Ovary (tissue), 10 donors: ENCODE measurements around the gene EHMT2. TPM values are rescaled to one million over a fixed set of nuclear protein-coding genes. Genes with fewer than 3 reads are reported as not detected.
A peak's percentile ranks its signal among the peaks of the same experiment; 100 is the strongest.

ENCODE experiments used
- DNase-seq, 5 donors: peaks; one replicate each; pipeline ENCODE4 v3.0.0-alpha.2; 2019 to 2020
- H3K27ac ChIP-seq, 2 donors: fragments of 200-600 bp; one replicate each; pipeline versions ENCODE4 v1.5.1 to v1.8.0; 2019 to 2022
- H3K27me3 ChIP-seq: fragments of 200-600 bp; one replicate; pipeline ENCODE4 v1.8.0; 2022
- H3K36me3 ChIP-seq: fragments of 200-600 bp; sonication (generic); one replicate; pipeline ENCODE4 v1.5.1; 2019
- H3K4me1 ChIP-seq: one replicate; pipeline ENCODE4 v1.8.1; 2013; ENCODE audit warnings: mild to moderate bottlenecking, moderate library complexity; ENCODE audit not compliant: insufficient read depth
- H3K4me3 ChIP-seq: fragments of 200-600 bp; sonication (generic); one replicate; pipeline ENCODE4 v1.5.1; 2017
- H3K9me3 ChIP-seq, 2 donors: fragments of 200-600 bp in 1 of 2; sonication (generic) in 1 of 2; one replicate each; pipeline versions ENCODE4 v1.5.1 to v1.8.1; 2013 to 2019; ENCODE audit warnings: mild to moderate bottlenecking in 1 of 2, moderate library complexity in 1 of 2
- CTCF ChIP-seq, 3 donors: fragments of 450-650 bp in 2 of 3; fragments of 200-600 bp in 1 of 3; IDR thresholded peaks; one replicate each; pipeline versions ENCODE4 v1.5.1 to v1.8.0; 2016 to 2022; ENCODE audit warnings: antibody characterized with exemption in 3 of 3, mild to moderate bottlenecking in 1 of 3
- EP300 ChIP-seq: sonication (generic); formaldehyde crosslinking; IDR thresholded peaks from one replicate; pipeline ENCODE4 v1.6.1; 2017; ENCODE audit warnings: antibody characterized with exemption
- POLR2A ChIP-seq: fragments of 450-650 bp; IDR thresholded peaks from one replicate; pipeline ENCODE4 v1.6.1; 2017; ENCODE audit warnings: antibody characterized with exemption, mild to moderate bottlenecking, moderate library complexity
- WGBS, 3 donors: extraction: QIAGEN DNeasy Blood & Tissue Kit in 1 of 3; methylation state at CpG; one replicate each; pipeline versions ENCODE4 v1.1.5 to v1.1.7; 2013 to 2017; 5-methylcytosine and 5-hydroxymethylcytosine counted together
- intact Hi-C, 4 donors: fragments of 100-400 bp; cut with DNase I; formaldehyde crosslinking; loops; one replicate each; pipeline versions ENCODE4 v1.11.0 to v1.15.1; 2022 to 2023
- long read RNA-seq, 3 donors: library from polyadenylated mRNA in 2 of 3; unstranded in 2 of 3; transcript quantifications; one replicate each; pipeline ENCODE4 v2.0.0 and lab custom pipeline, GENCODE V29; 2021 to 2026
- polyA plus RNA-seq, 2 donors: library from polyadenylated mRNA; stranded (reverse); fragments of 200-250 nt in 1 of 2; fragments of 350-450 nt in 1 of 2; fragmentation: Illumina TruSeq in 1 of 2; extraction: RNeasy Lipid Tissue Mini Kit (QIAGEN cat#74804) in 1 of 2; gene quantifications; one replicate each; pipeline ENCODE4 v1.2.3, GENCODE V29; 2013 to 2014
- total RNA-seq, 7 donors: library from RNA; depleted of rRNA in 2 of 7; stranded (reverse); fragments of >200 nt in 2 of 7; fragmentation: NEBNext Ultra II Directional in 3 of 7; extraction: Animal tissue kit (Norgen Biotek cat#: 25700) in 3 of 7; gene quantifications; one replicate each; pipeline versions ENCODE4 v1.1.0 to v1.2.4, GENCODE V29; 2016 to 2023
- donor health status: DM: no; HTN: no; CAD: no; lungs with moderate emphysema.
- donor health status: DM: no; HTN: no; CAD: no.
- donor health status: Bipolar disorder and iron deficiency.
- donor health status: DM: yes; HTN: yes; CAD: no.
- donor health status: DM: no; HTN: no; CAD: no.
- donor health status: DM: yes; HTN: yes; CAD: no.

The EHMT2 gene
- 10 to 100 TPM; 23.1 to 71.7 (median 57.7) TPM for total RNA-seq
- 10 to 100 TPM; 19.7 to 48.4 TPM for polyA plus RNA-seq
- long read RNA-seq, donor 1, full-length matches to known transcripts: 15 of 44 reads
- long read RNA-seq, donor 1, partial matches to known transcripts: 19 of 44 reads
- long read RNA-seq, donor 1, other reads (novel, unspliced or antisense): 10 of 44 reads
- long read RNA-seq, donor 2, full-length matches to known transcripts: 13 of 40 reads
- long read RNA-seq, donor 2, partial matches to known transcripts: 27 of 40 reads
- long read RNA-seq, donor 2, other reads (novel, unspliced or antisense): 0 of 40 reads
- long read RNA-seq, donor 3, full-length matches to known transcripts: 88 of 173 reads
- long read RNA-seq, donor 3, partial matches to known transcripts: 33 of 173 reads
- long read RNA-seq, donor 3, other reads (novel, unspliced or antisense): 52 of 173 reads

GRCh38 chr6:31897612-31898382 lies at the start of gene EHMT2:
Gene EHMT2 (minus strand): TSS chr6:31897698. CDS start chr6:31897677, 21 bp downstream.
- WGBS, 3 donors: 0% methylated on average over 32 to 49 of the region's 49 CpGs
- intact Hi-C loops: no loop called here

GRCh38 chr6:31947070-31947675 lies 49.7 kb upstream of the EHMT2 start:
- Histone ChIP-seq H3K4me1 (peaks cover 6% of the 10 kb centered on the region), H3K27me3 (no peaks in the 10 kb centered on the region), H3K27ac (no peak overlapping the region), H3K36me3 (no peaks in the 10 kb centered on the region), H3K9me3 (no peaks in the 10 kb centered on the region), H3K4me3 (no peak overlapping the region)
- 82 to 86% (median 84%) methylated on average over 24 of the region's 24 CpGs for WGBS, 3 donors
- intact Hi-C loops: loop anchor here in 1 of 4 donors (10.0 kb wide), 1 partner anchor 1338 kb away; the partner anchor contains the start of genes PFDN6 and WDR46
- no peak for TF ChIP-seq POLR2A
- no peak for TF ChIP-seq CTCF (IDR thresholded peaks at IDR 0.05)
- no peak for TF ChIP-seq EP300
- no peak for DNase-seq

More at GRCh38 chr6:31897612-31898382, at the start of gene EHMT2:
- peaks cover 7% of the 10 kb centered on the region for H3K4me1 ChIP-seq
- TF ChIP-seq CTCF (IDR thresholded peaks at IDR 0.05) (peak in 2 of 3 donors; percentile 40 to 51), POLR2A (peak; percentile 60), EP300 (no peak)
- H3K27me3 ChIP-seq: no peaks in the 10 kb centered on the region
- H3K27ac ChIP-seq: peak within 1 kb of the TSS; percentile 70 to 80
- H3K4me3 ChIP-seq: peak within 1 kb of the TSS; percentile 77
- no peaks in the 10 kb centered on the region for H3K9me3 ChIP-seq
- H3K36me3 ChIP-seq: no peaks in the 10 kb centered on the region
- DNase-seq: peak; percentile 82 to 88 (median 85)

- no peaks in the 10 kb centered on the region for H3K9me3 ChIP-seq
- H3K4me1 ChIP-seq: peaks cover 6% of the 10 kb centered on the region
- TF ChIP-seq CTCF (IDR thresholded peaks at IDR 0.05) (no peak), EP300 (no peak), POLR2A (no peak)
- no peak overlapping the region for H3K4me3 ChIP-seq
- H3K27ac ChIP-seq: peak overlapping the region; percentile 9 to 75
- intact Hi-C loops: loop anchor here in 1 of 4 donors (10.0 kb wide), 1 partner anchor 1338 kb away; the partner anchor contains the start of genes PFDN6 and WDR46
- WGBS, 3 donors: 70 to 79% (median 76%) methylated on average over 11 of the region's 11 CpGs
- no peaks in the 10 kb centered on the region for H3K27me3 ChIP-seq
- no peaks in the 10 kb centered on the region for H3K36me3 ChIP-seq
- DNase-seq: no peak
Observed at GRCh38 chr6:31946370-31946885, 48.9 kb upstream of the EHMT2 start.
